SH-SY5Y (cell line): ENCODE data around the gene ACBD7.

Experiments used
- GATA2 ChIP-seq: IDR thresholded peaks from 2 replicates; pipeline ENCODE4 v1.6.1; 2011; ENCODE audit warnings: mild to moderate bottlenecking, low read depth, low read length
- GATA3 ChIP-seq: IDR thresholded peaks from 2 replicates; pipeline ENCODE4 v1.6.1; 2011; ENCODE audit warnings: low read depth, mild to moderate bottlenecking, low read length, moderate library complexity

Gene ACBD7

DNA sequence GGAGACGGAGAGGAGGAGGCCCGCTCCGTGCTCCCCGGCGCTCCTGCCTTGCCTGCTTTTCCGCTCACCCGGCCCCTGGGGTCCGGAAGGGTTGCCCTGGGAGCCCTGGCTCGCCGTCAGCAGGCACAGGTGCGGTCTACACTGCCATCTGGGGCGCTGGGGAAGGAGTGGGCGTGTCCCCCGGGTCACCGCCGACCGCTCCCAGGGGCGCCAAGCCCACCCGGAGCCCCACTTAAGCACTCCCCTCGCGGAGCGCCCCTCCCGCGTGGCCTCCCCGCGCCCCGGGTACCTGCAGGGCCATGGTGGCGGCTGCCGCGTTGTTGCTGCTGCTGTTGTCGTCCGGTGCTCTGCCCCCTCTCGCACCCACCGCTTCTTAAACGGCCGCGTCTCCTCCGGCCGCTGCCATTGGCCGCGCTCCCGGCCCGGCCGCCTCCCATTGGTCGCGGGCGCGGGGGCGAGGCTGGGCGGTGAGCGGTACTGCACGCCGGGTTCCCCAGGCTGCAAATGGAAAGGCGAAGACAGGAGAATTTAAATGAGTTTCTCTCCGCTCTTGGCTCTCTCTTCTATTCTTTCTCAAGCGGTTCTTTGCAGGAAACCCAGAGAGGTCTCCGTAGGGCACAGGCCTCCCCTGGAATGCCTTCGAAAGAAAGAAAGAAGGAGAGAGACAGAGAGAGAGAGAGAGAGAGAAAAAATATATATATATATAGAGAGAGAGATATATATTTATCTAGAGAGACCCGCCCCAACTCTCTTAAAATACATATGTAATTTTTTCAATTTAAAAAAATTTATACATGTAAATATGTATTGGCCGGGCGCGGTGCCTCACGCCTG, at the start of gene ACBD7:
ACBD7 (minus strand) TSS at position 349 of the 834 bp plus-strand sequence; CDS start at position 301, 48 bp downstream.
- TF ChIP-seq GATA2 (no peak), GATA3 (no peak)

DNA sequence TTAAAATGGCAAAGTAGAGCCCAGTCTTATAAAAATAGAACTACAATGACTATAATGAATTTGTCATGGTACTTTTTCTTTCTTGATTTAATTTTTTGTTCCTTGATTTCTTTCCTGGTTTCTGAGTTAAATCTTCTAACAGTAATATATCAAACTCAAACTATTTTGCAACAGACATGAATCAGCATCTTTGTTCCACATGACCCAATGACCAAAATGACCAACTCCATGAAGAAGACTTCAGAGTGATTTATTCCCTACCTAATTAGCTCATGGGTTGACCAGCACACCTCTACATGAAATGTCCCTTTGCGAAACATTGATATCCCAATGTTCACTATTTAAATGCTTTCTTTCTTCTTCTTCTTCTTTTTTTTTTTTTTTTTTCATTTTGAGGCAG, 49.1 kb upstream of the ACBD7 start:
- TF ChIP-seq GATA2 (no peak), GATA3 (no peak)

DNA sequence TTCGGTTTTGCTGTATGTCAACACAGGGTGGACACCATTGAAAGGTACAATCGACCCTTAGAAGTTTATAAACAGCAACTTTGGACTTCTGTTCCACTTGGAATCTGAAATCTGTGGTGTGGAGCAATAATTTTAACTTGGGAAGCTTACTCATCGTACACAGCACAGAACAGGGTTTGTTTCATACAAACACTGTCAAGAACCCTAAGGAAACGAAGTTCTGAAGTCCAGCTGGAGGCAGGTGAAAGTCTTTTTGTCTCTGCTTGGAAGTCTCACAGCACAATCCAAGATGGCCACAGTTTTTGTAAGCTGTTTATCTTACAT, 48.4 kb upstream of the ACBD7 start:
- TF ChIP-seq GATA2 (no peak), GATA3 (no peak)

DNA sequence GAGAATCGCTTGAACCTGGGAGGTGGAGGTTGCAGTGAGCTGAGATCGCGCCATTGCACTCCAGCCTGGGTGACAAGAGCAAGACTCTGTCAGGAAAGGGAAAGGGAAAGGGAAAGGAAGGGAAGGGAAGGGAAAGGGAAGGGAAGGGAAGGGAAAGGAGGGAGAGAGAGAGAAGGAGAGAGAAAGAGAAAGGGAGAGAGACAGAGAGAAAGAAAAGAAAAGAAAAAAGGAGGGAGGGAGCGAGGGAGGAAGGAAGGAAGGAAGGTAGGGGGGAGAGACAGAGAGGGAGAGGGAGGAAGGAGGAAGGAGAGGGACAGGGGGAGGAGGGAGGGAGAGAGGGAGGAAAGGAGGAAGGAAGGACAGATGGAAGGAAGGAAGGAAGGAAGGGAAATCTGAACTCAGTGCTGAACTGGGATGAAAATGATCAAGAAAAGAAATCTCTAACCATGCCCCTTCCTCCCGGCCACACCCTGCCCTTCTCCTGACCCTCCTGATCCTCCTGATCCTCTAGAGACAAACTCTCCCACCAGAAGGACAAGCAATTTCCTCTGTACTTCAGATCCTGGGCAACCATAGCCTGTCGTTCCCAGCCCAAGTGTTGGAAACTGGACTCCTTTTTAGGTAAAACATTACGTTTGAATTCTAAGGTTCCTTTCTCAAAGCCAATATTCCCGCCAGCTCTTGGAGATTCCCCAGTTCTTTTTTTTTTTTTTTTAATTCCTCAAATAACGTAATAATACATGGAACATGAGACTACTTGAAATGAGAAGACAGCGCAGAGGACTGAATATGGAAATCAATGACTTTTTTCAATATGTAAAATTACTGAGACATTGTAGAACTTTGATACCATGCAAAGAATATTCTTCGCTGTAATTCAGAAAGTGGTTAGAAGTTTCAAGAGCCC, 47.8 kb upstream of the ACBD7 start:
- TF ChIP-seq GATA2 (no peak), GATA3 (no peak)

DNA sequence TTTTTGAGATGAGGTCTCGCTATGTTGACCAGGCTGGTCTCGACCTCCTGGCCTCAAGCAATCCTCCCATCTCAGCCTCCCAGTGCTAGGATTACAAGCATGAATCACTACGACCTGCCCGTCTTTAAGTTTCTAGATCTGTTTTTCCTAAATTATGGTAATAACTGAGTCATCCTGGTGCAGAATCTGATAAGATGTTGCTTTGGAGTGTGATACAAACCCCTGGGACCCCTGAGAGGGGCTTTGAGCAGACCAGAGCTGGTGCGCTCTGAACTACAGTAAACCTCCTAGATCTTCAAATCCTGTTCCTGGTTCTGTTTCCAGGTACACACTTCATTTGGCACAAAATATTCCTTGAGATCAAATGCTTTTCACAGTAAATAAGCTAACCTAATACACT, 42.8 kb upstream of the ACBD7 start:
- TF ChIP-seq GATA2 (no peak), GATA3 (no peak)

DNA sequence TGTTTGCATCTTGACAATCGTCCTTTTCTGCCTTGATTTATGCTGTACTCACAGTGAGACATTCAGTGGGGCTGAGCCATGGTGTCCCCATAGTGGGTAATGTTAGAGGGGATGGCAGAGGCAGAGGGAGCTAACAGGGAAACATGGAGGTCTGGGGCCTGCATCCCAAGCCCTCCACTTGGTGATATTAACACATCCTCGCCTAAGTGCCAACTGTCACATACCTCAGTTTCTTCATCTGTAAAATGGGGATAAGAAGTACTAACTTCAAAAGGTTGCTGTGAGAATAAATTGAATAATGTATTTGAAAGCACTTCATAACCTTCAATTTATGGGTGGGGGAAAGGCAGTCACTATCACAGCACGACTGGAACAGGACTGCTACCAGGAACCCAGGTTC, 36.3 kb upstream of the ACBD7 start:
- TF ChIP-seq GATA3 (no peak), GATA2 (no peak)

- TF ChIP-seq GATA3 (no peak), GATA2 (no peak)
These were observed 35.6 kb upstream of the ACBD7 start for GRCh38 chr10:15124190-15124589.

DNA sequence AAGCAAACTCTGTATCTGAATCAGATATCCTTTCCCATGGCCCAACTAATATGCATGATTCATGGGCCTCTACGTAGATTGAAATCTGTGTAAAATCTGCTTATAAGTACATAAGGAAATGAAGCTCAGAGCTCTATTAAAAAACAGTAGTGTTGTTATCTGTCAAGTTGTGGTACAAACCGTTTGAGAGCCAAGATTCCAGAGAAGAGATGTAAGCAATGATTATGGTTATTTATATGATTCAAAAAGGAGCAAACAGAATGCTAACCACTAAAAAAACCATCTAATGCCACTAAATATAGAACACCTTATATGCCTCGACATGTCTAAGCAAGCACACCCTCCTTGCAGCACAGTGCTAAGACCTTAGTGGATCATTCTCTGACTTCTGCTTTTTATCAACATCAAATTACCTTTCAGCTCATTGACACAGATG, 35.2 kb upstream of the ACBD7 start:
- TF ChIP-seq GATA2 (no peak), GATA3 (no peak)

DNA sequence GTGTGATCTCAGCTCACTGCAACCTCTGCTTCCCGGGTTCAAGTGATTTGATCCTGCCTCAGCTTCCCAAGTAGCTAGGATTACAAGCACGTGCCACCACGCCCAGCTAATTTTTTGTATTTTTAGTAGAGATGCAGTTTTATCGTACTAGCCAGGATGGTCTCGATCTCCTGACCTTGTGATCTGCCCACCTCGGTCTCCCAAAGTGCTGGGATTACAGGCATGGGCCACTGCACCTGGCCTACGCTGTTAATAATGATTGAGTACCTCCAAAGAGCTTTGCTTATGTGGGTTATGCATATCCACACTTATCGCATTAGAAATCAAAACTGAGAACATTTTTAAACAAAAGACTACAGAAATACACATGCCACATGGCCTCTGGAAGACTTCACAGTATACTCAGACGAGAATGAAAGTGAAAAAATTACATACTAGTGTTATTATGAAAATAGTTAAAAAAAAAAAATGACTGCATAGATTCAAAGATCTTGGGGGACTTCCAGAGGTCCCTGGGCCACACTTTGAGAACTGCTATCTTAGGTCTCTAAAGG, 34.0 kb upstream of the ACBD7 start:
- TF ChIP-seq GATA2: no peak
- TF ChIP-seq GATA3: no peak

DNA sequence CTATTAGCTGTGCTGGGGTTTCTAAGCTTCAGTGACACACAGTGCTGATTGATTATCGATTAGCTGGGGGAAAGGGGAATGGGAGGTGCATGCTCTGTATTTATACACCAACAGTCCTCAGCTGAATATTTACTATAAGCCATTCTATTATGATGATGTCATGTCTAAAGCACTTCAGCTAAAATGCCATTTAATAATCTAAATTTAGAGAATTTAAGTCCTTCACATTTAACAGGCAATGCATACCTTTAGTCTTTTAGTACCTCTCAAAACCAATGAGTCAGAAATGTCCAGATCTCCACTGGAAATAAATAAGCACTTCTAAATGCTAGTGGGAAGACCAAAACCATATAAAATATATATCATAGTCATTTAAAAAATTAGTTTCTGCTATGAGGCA, 33.1 kb upstream of the ACBD7 start:
- TF ChIP-seq GATA2: no peak
- no peak for TF ChIP-seq GATA3

- TF ChIP-seq GATA2 (no peak), GATA3 (no peak)
These were observed 31.9 kb upstream of the ACBD7 start for GRCh38 chr10:15120523-15120922.

DNA sequence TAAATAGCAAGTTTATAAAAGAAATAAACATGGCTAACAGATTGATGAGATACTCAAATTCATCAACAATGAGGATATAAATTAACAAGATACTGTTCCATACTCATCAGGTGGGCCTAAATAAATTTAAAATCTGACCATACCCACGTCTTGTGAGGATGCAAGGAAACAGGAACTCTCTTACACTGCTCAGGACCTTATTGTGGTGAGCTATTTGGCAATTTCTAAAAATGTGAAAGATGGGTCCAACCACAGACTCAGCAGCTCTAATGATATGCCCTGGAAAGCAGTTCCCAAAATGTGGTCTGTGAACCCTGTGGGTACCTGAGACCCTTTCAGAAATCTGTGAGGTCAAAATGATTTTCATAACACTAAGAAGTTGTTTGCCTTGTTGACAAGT, 30.0 kb upstream of the ACBD7 start:
- TF ChIP-seq GATA3: no peak
- TF ChIP-seq GATA2: no peak

- TF ChIP-seq GATA3 (no peak), GATA2 (no peak)
These were observed 27.6 kb upstream of the ACBD7 start for GRCh38 chr10:15116225-15116624.

DNA sequence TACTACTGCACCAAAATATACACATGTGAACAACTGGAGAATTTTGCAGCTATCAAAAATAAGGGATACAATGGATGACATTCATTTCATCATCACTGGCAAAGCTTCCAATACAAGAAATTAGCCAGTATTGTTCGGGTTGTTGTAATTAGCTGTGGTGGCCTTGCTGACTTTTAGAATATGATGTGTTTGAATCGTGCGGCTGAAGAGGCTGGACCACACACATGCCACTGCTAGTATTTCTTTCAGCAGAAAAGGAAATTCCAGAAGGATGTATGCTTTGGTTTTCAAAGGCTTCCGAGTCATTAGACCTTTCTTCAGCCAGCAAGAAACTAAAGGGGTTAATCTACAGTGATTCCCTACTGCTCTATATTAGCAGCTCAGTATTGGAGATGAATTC, 25.2 kb upstream of the ACBD7 start:
- no peak for TF ChIP-seq GATA3
- TF ChIP-seq GATA2: no peak
